GM21515 (cell line): Measurements from ENCODE around the gene CADPS.

Source experiments
- ATAC-seq: cut with Tn5 transposase; IDR thresholded peaks from one replicate; pipeline ENCODE4 v1.9.1; 2021; ENCODE audit not compliant: unreplicated experiment

The CADPS gene

GRCh38 chr3:62647711-62648110 is 227.5 kb downstream of the CADPS start:
- ATAC-seq: no peak

GRCh38 chr3:62644493-62644892 is 230.7 kb downstream of the CADPS start:
- ATAC-seq: no peak

- no peak for ATAC-seq
Measured at GRCh38 chr3:62638316-62638715, 236.9 kb downstream of the CADPS start.

GRCh38 chr3:62636235-62636826 is 238.9 kb downstream of the CADPS start:
- ATAC-seq: no peak

DNA sequence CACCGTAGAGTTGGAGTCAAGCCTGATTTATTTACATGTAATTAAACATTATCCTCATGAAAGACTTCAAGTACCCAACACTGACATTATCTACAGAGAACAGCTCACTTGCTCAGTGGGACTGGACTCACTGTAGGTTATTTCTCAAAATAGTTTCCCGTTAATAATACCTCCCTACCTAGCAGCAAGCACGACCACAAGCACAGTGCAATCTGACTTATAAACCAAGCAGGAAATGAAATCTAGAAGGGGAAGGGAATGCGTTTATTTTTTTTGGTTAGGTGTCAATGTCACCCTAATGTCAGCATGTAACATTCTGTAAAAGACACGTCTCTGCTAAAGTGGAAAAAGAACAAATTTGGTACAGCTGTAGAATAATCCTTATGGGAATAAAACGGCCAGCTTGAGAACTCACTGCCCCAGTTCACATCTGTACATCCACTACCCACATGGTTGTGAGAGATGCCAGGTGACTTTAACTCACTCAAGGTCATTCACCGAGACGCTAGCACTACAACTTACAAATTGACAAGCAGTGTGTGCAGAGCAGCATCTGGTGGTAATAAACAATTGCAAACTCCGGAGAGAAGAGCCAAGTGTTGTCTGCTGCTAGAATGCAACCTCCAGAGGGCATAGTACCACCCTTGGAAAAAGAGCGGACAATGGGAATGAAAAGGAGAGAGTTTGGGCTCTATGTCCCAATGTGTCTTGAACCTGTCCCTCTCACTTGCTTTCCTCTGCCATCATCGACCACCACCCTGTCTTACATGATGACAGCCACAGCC is 242.5 kb downstream of the CADPS start:
- no peak for ATAC-seq

DNA sequence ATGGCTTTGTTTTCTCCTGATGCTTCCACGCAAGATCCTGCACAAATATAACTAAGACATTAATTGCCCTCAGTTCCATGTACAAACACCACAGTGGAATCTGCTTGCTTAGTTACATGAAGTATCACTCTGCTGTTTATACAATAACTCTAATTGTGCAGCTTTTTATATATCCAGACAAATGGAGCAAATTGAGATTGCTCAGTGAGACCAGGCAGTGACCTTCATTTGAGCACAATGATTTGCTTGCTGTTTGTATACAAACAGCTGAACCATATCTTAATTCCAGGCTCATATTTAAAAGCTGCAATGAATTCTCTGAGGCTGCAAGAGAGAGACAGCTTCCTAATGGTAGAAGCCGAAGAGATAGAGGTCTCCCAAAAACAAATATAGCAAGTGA is 243.7 kb downstream of the CADPS start:
- no peak for ATAC-seq

DNA sequence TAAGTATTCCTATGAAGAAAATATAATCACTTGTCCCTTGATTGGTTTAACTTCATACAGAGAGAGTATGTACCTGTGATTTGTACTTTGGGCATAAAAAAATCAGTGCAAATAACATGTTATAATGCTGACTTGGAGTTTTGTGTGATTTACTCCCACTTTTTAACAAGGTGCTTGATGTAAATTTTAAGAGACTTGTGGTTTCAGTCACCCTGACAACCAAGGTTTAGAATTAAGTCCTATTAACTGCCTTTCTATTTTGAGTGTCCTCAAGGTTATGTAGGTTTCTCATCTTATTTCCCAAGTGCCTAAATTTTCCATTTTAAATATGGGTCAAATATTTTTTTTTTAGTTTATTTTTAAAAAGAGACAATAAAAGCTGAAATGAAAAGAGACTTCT is 244.6 kb downstream of the CADPS start:
- ATAC-seq: no peak

DNA sequence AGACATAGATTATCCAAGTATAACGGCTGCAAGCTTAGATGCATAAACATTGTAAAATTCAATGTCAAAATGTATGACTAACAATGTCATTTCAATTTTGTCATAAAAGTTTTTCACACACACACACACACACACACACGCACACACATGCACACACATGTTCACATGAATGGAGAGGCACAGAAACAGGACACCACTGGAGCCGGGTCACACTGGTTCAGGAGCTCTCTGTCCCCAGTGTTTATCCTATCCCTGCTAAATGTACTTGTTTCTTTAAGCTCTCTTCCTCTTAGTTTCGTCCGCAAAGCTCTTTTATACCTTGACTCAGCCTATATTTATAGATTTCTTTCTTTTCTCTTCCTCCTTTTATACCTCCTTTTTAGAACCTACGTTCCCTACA is 249.9 kb downstream of the CADPS start:
- ATAC-seq: no peak

DNA sequence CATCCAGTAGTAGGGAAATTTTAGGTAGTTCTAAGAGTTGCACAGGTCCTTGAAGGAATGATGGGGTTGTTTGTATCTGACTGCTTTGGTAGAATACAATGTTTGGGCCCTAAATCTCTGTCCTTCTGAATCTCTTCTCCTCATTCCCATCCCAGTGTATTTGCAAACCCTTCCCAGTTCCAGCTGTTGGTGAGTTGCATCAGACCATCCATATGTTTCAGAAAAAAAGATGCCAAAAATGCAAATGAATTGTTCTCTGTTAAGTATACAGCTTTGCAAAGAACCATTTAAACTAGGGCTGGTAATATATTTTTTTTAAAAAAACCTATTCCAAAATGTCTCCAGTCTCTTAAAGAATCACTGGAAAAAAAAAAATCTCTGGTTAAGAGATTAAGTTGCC is 251.0 kb downstream of the CADPS start:
- no peak for ATAC-seq

- ATAC-seq: peak; percentile 55
Measured at GRCh38 chr3:62622553-62623174, 252.6 kb downstream of the CADPS start.

DNA sequence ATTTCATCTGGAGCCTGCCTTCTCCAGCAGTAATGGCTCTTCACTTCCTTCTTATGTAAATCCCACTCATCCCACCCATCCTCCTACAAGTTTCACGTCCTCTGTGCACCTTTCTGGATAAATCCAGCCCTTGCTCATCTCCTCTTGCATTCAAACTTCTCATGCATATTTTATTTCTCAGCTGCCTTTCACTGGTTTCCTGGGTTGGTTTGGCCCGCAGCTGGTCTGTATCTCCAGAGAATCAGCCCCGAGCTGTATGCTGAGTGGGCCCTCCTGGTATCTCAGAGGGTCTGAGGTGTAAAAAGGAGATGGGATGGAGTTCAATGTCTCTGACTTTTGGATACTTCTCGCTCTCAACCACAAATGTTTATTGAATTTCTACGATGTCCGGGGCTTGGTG is 253.3 kb downstream of the CADPS start:
- ATAC-seq: no peak

GRCh38 chr3:62621176-62621575 is 254.0 kb downstream of the CADPS start:
- ATAC-seq: no peak

GRCh38 chr3:62615258-62615849 is 259.9 kb downstream of the CADPS start:
- ATAC-seq: no peak

GRCh38 chr3:62614527-62614926 is 260.7 kb downstream of the CADPS start:
- no peak for ATAC-seq

DNA sequence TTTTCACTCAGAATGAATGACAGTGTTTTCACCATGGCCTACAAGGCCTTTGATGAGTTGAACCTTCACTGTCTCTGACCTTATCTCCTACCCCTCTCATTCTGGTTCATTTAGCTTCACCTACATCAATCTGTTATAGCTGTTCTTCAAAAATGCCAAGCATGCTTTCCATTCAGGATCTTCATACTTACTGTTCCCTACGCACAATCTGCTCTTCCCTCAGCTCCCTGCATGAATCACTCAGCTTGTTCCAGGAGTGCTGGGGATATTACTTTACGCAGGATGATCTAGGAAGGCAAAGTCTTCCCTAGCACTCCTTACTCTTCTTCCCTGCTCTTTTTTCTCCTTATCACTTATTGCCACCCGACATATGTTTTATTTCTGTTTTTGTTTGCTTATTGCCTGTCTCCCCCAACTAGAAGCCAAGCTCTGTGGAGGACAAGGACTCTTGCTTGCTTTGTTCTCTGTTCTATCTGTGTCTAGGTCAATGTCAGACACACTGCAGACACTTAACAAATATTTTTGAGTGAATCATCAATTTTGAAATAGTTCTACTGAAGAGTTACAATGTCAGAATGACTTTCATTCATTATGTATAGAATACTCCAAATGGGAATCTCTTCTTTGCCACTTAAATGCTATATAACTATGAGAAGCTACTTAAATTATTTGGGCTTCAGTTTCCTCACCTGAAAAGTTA is 263.5 kb downstream of the CADPS start:
- no peak for ATAC-seq

- no peak for ATAC-seq
Measured at GRCh38 chr3:62607287-62608029, 267.8 kb downstream of the CADPS start.

- no peak for ATAC-seq
Measured at GRCh38 chr3:62605413-62606068, 269.7 kb downstream of the CADPS start.

DNA sequence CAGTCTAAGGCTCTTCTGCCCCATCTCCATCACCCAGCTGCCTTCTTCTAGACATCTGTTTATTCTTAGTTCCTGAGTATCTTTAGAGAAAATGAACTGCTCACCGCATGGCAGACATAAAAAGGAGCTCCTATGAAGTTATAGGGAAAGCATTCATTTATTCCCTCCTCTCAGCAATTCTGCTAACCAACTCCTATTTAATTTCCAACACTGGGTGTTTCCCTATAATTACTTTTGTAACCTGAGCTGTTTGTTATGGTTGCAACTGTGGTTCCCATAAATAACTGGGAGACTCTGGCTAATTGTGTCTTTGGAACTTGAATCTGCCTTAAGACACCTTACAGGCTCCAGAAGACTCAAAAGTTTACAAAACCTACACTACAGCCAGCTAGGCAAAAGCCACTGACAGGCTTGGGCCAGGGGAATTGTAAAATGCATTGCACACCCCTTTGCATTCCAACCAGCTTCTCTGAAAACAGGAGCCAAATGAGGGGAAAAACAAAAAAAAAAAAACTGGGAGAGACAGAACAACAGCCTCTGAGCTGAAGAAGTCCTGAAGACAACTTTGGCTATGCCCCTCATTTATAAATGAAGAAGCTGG is 270.4 kb downstream of the CADPS start:
- no peak for ATAC-seq

DNA sequence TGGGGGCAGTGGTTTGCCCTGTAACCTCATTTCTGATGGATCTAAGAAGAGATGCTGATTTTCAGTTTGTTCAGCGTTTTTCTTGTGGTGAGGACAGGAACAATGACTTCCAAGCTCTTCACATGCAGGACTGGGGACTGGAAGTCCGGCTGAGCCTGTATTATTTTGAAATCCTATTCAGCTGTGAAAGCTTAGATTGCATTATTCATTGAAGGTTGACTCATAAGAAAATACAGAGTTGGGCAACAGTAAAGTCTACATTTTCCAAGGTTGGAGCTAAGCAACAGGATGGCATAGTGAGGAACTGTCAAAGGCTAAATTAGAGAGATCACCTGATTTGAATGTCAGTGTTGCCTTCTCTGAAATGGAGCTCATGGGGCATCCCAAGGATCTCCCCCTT is 270.9 kb downstream of the CADPS start:
- ATAC-seq: no peak

- ATAC-seq: no peak
Measured at GRCh38 chr3:62602987-62603386, 272.2 kb downstream of the CADPS start.
